GM08714 (cell line): ENCODE results near the gene WDR27.
"Not testable (repeated sequence)": the region's sequence is repeated elsewhere in the genome, so short reads cannot be mapped to it uniquely, and the experiment has no call there.

Experiments
- H3K4me3 ChIP-seq: fragments of 200-500 bp; sonication (Bioruptor generic); 2 replicates; pipeline ENCODE4 v1.5.1; 2014; ENCODE audit warnings: mild to moderate bottlenecking, low read length, inconsistent platforms
- ZNF274 ChIP-seq: IDR thresholded peaks from 2 replicates; pipeline ENCODE4 v1.6.1; 2012; ENCODE audit warnings: mild to moderate bottlenecking, low read depth, low read length

The WDR27 gene

GRCh38 chr6:169454204-169454871 lies 247.5 kb downstream of the WDR27 start:
- no peak overlapping the region for H3K4me3 ChIP-seq
- no peak for TF ChIP-seq ZNF274

- no peak overlapping the region for H3K4me3 ChIP-seq
- TF ChIP-seq ZNF274 = no peak
These were observed 248.8 kb downstream of the WDR27 start for GRCh38 chr6:169452869-169453620.

- H3K4me3 ChIP-seq = no peak overlapping the region
- TF ChIP-seq ZNF274 = no peak
These were observed 249.5 kb downstream of the WDR27 start for GRCh38 chr6:169452117-169452868.

- H3K4me3 ChIP-seq = no peak overlapping the region
- TF ChIP-seq ZNF274 = no peak
These were observed 250.6 kb downstream of the WDR27 start for GRCh38 chr6:169451065-169451838.

- no peak for TF ChIP-seq ZNF274
These were observed 251.7 kb downstream of the WDR27 start for GRCh38 chr6:169450097-169450496.

GRCh38 chr6:169449221-169449620 lies 252.6 kb downstream of the WDR27 start:
- no peak for TF ChIP-seq ZNF274
- no peak overlapping the region for H3K4me3 ChIP-seq

More at GRCh38 chr6:169450097-169450496, 251.7 kb downstream of the WDR27 start:
- no peak overlapping the region for H3K4me3 ChIP-seq

GRCh38 chr6:169445661-169446581 lies 255.9 kb downstream of the WDR27 start:
- TF ChIP-seq ZNF274 = no peak
- H3K4me3 ChIP-seq = no peak overlapping the region

GRCh38 chr6:169445227-169445626 lies 256.6 kb downstream of the WDR27 start:
- TF ChIP-seq ZNF274 = no peak

GRCh38 chr6:169441292-169441691 lies 260.5 kb downstream of the WDR27 start:
- no peak overlapping the region for H3K4me3 ChIP-seq
- TF ChIP-seq ZNF274 = no peak

More at GRCh38 chr6:169445227-169445626, 256.6 kb downstream of the WDR27 start:
- H3K4me3 ChIP-seq = no peak overlapping the region

GRCh38 chr6:169439710-169440109 lies 262.1 kb downstream of the WDR27 start:
- TF ChIP-seq ZNF274 = no peak
- H3K4me3 ChIP-seq = no peak overlapping the region

GRCh38 chr6:169434554-169434953 lies 267.3 kb downstream of the WDR27 start:
- not testable (repeated sequence) for H3K4me3 ChIP-seq

GRCh38 chr6:169429001-169429400 lies 272.8 kb downstream of the WDR27 start:
- no peak for TF ChIP-seq ZNF274
- H3K4me3 ChIP-seq = no peak overlapping the region

GRCh38 chr6:169428532-169428931 lies 273.3 kb downstream of the WDR27 start:
- H3K4me3 ChIP-seq = no peak overlapping the region
- TF ChIP-seq ZNF274 = no peak
